Colonic mucosa (tissue), 4 donors: ENCODE results near the gene TMA7. TPM values are rescaled to one million over a fixed set of nuclear protein-coding genes. Genes with fewer than 3 reads are reported as not detected.

Source experiments
- DNase-seq: peaks from one replicate; pipeline ENCODE4 v3.0.0-alpha.2; 2020
- H3K27ac ChIP-seq: fragments of 200-600 bp; one replicate; pipeline ENCODE4 v1.8.0; 2021
- H3K27me3 ChIP-seq: fragments of 200-600 bp; one replicate; pipeline ENCODE4 v1.8.0; 2021
- H3K36me3 ChIP-seq: fragments of 200-600 bp; one replicate; pipeline ENCODE4 v1.8.0; 2021
- H3K4me1 ChIP-seq: fragments of 200-600 bp; one replicate; pipeline ENCODE4 v1.8.0; 2021; ENCODE audit warnings: mild to moderate bottlenecking
- H3K4me3 ChIP-seq: fragments of 200-600 bp; one replicate; pipeline ENCODE4 v1.8.0; 2021
- H3K9ac ChIP-seq, 2 donors: one replicate each; pipeline ENCODE4 v1.7.0; 2013; ENCODE audit warnings: control low read depth in 2 of 2, low read depth in 2 of 2, low read length in 2 of 2
- H3K9me3 ChIP-seq: fragments of 200-600 bp; one replicate; pipeline ENCODE4 v1.8.0; 2021
- intact Hi-C: fragments of 100-400 bp; cut with DNase I; formaldehyde crosslinking; loops from one replicate; pipeline ENCODE4 v1.14.1; 2022
- total RNA-seq, 2 donors: library from RNA; stranded (reverse); fragmentation: NEBNext Ultra II Directional in 1 of 2; extraction: Animal tissue kit (Norgen Biotek cat#: 25700) in 1 of 2; gene quantifications; one replicate each; pipeline ENCODE4 v1.2.1, GENCODE V29; 2021
- TF ChIP-seq, protein P1 (sequence below): fragments of 200-600 bp; IDR thresholded peaks from one replicate; pipeline ENCODE4 v1.8.0; 2022; ENCODE audit warnings: antibody characterized with exemption, mild to moderate bottlenecking
- donor health status: healthy.
- donor health status: DM: no; HTN: no; CAD: no.
- donor health status: DM: no; HTN: no; CAD: no.

Gene TMA7
- total RNA-seq, 2 donors from 2014 or later, result 185 to 259 TPM

DNA sequence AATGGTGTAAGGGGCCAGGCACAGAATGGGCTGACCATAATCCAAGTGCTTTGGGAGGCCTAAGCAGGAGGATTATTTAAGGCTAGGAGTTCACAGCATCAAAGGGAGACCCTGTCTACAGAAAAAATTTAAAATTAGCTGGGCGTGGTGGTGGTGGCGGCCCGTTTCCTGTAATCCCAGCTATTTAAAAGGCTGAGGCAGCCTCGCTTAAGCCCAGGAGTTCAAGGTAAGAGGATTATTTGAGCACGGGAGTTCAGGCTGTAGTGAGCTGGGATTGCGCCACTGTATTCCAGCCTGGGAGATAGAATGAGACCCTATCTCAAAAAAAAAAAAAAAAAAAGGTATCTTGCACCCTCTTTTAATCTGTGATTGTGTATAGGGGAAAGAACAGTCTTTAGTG lies 1.9 kb downstream of the TMA7 start:
- Histone ChIP-seq H3K27me3 (no peaks in the 10 kb centered on the region), H3K9me3 (no peaks in the 10 kb centered on the region), H3K27ac (no peak overlapping the region), H3K9ac (no peak overlapping the region), H3K4me1 (peaks cover 7% of the 10 kb centered on the region), H3K4me3 (no peak overlapping the region), H3K36me3 (no peaks in the 10 kb centered on the region)
- TF ChIP-seq, protein P1, sequence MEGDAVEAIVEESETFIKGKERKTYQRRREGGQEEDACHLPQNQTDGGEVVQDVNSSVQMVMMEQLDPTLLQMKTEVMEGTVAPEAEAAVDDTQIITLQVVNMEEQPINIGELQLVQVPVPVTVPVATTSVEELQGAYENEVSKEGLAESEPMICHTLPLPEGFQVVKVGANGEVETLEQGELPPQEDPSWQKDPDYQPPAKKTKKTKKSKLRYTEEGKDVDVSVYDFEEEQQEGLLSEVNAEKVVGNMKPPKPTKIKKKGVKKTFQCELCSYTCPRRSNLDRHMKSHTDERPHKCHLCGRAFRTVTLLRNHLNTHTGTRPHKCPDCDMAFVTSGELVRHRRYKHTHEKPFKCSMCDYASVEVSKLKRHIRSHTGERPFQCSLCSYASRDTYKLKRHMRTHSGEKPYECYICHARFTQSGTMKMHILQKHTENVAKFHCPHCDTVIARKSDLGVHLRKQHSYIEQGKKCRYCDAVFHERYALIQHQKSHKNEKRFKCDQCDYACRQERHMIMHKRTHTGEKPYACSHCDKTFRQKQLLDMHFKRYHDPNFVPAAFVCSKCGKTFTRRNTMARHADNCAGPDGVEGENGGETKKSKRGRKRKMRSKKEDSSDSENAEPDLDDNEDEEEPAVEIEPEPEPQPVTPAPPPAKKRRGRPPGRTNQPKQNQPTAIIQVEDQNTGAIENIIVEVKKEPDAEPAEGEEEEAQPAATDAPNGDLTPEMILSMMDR, result no peak
- intact Hi-C loops, result no loop called here
- no peak for DNase-seq

DNA sequence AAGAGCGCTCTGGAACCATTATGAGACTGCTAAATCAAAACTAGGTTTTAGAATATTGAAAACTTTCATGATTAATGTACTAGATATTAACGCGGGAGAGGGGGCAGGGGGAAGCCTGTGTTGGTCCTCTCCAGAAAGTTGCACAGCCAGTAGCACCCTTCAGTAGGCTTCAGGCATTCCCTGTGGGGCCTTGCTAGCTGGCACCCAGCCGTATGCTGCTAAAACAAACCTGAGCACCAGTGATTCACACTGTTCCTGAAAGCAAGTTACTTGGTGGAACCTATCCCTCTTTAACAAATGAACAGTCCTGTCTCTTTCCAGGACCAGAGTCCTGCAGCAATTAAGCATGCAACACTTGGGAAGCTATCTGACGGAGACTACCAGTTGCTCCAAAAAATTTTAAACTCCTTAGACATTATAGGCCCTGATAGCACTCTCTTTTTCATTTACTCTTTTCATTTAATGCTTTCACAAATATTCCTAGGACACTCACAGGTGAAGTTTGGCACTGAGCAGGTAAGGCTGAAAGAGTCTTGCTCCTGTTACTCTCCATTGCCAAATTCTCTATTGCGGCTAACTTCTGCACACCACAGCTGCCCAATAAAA lies 5.3 kb downstream of the TMA7 start:
- intact Hi-C loops, result no loop called here
- no peaks in the 10 kb centered on the region for H3K27me3 ChIP-seq
- H3K9ac ChIP-seq, result no peak overlapping the region
- no peaks in the 10 kb centered on the region for H3K9me3 ChIP-seq
- H3K4me1 ChIP-seq, result peaks cover 3% of the 10 kb centered on the region
- no peaks in the 10 kb centered on the region for H3K36me3 ChIP-seq
- H3K27ac ChIP-seq, result no peak overlapping the region
- no peak overlapping the region for H3K4me3 ChIP-seq
- TF ChIP-seq, protein P1, result no peak
- DNase-seq, result no peak

DNA sequence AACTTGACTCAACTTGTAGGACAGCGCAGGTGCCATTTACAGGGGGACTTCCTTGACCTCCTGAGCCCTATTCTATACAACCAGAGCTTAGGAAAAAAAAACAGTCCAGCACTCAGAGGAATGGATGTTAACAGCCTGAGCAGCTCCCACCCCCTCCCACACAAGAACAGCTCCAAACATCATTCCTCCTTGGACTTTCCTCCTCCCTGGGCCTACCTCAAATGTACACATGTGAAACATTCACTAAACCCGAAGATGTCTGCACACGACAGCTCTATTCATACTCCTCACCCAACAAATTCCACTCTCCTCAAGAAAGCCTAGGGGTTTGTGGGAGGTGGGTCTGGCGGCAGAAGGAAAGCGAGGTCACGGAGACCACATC lies 6.0 kb downstream of the TMA7 start:
- no peaks in the 10 kb centered on the region for H3K36me3 ChIP-seq
- no peak for DNase-seq
- H3K4me3 ChIP-seq, result peak overlapping the region; percentile 99
- intact Hi-C loops, result no loop called here
- H3K27ac ChIP-seq, result peak overlapping the region; percentile 92
- H3K9me3 ChIP-seq, result no peaks in the 10 kb centered on the region
- TF ChIP-seq, protein P1, result no peak
- no peaks in the 10 kb centered on the region for H3K27me3 ChIP-seq
- H3K4me1 ChIP-seq, result peaks cover 3% of the 10 kb centered on the region
- H3K9ac ChIP-seq, result peak overlapping the region; percentile 83 to 89

DNA sequence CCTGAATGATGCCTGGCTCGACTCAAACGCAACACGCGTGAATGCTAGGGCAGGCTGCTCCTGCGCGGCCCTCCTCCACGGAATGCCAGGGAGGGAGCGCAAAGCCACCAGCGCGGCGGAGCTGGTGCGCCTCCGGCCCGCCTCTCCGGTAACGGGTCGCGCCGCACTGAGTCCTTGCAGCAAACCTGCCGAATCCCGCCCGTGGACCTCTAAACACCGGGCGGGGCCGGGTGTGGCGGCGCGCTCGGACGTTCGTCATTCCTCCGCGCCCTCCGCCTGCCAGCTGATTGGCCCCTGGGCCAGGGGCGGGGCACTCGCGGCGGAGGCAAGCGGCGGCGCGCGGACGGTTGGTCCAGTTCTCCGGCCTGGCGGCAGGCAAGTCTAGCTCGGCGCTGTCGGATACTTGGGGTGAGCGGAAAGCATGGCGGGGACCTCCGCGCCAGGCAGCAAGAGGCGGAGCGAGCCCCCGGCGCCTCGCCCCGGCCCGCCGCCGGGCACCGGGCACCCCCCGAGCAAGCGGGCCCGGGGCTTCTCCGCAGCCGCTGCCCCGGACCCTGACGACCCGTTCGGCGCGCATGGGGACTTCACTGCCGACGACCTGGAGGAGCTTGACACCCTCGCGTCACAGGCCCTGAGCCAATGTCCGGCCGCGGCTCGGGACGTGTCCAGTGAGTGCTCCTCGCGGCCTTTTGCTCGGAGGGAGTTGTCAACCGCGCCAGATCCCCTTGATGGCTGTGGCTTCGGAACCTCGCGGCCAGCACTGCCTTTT lies 6.6 kb downstream of the TMA7 start, which contains the start of gene ATRIP:
Gene ATRIP, plus strand, starts transcription at position 313 of the 769 bp plus-strand sequence. Its CDS starts 109 bp downstream, at position 422.
- Histone ChIP-seq H3K9ac (peak within 1 kb of the TSS; percentile 83 to 89), H3K4me1 (peaks cover 3% of the 10 kb centered on the region), H3K27me3 (no peaks in the 10 kb centered on the region), H3K36me3 (no peaks in the 10 kb centered on the region), H3K27ac (peak within 1 kb of the TSS; percentile 92), H3K9me3 (no peaks in the 10 kb centered on the region), H3K4me3 (peak within 1 kb of the TSS; percentile 99)
- intact Hi-C loops, result no loop called here
- TF ChIP-seq, protein P1, result no peak
- DNase-seq, result peak; percentile 92

DNA sequence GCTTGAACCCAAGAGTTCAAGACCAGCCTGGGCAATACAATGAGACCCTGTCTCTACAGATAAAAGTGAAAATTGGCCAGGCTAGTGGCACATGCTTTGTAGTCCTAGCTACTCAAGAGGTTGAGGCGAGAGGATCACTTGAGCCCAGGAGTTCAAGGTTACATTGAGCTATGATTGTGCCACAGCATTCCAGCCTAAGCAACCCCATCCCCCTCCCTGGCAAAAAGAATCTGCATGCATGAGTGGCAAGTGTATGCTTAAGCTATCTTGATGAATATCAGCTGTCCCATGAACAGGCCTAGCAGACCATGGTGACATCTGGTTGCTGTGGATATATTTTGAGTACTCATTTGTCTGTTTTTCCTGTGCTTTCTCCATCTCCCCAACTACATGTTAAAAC lies 11.2 kb downstream of the TMA7 start:
- intact Hi-C loops, result no loop called here
- TF ChIP-seq, protein P1, result no peak
- Histone ChIP-seq H3K4me1 (peaks cover 3% of the 10 kb centered on the region), H3K27ac (no peak overlapping the region), H3K9me3 (no peaks in the 10 kb centered on the region), H3K36me3 (no peaks in the 10 kb centered on the region), H3K4me3 (no peak overlapping the region), H3K9ac (no peak overlapping the region), H3K27me3 (no peaks in the 10 kb centered on the region)
- DNase-seq, result no peak
